Smooth muscle cell (in vitro differentiated cells): ENCODE results near the gene ZNF607. TPM values are rescaled to one million over a fixed set of nuclear protein-coding genes. Genes with fewer than 3 reads are reported as not detected.

Source experiments
- DNase-seq: peaks from one replicate; lab custom pipeline; 2025; ENCODE audit not compliant: unreplicated experiment; lab: John Stamatoyannopoulos, UW
- H2AFZ ChIP-seq: fragments of 200-600 bp; sonication (generic); 2 replicates; pipeline ENCODE4 v1.6.0; 2016; ENCODE audit warnings: antibody characterized with exemption, low read depth, mild to moderate bottlenecking
- H3F3A ChIP-seq: fragments of 200-600 bp; sonication (generic); 2 replicates; pipeline ENCODE4 v1.6.0; 2017; ENCODE audit warnings: antibody characterized with exemption, low read depth
- H3K27ac ChIP-seq: fragments of 200-600 bp; sonication (generic); 2 replicates; pipeline ENCODE4 v1.5.1; 2016; ENCODE audit warnings: low read depth, mild to moderate bottlenecking
- H3K27me3 ChIP-seq: fragments of 200-600 bp; sonication (generic); 2 replicates; pipeline ENCODE4 v1.6.1; 2016; ENCODE audit warnings: low read depth, mild to moderate bottlenecking
- H3K36me3 ChIP-seq: fragments of 200-600 bp; sonication (generic); 2 replicates; pipeline ENCODE4 v1.5.1; 2016; ENCODE audit warnings: low read depth
- H3K4me1 ChIP-seq: fragments of 200-600 bp; sonication (generic); 2 replicates; pipeline ENCODE4 v1.5.1; 2016; ENCODE audit warnings: low read depth
- H3K4me2 ChIP-seq: fragments of 200-600 bp; sonication (generic); 2 replicates; pipeline ENCODE4 v1.6.0; 2016; ENCODE audit warnings: mild to moderate bottlenecking
- H3K4me3 ChIP-seq: fragments of 200-600 bp; sonication (generic); 2 replicates; pipeline ENCODE4 v1.5.1; 2016; ENCODE audit warnings: mild to moderate bottlenecking
- H3K79me2 ChIP-seq: fragments of 200-600 bp; sonication (generic); 2 replicates; pipeline ENCODE4 v1.6.0; 2016; ENCODE audit warnings: low read depth, mild to moderate bottlenecking
- H3K9ac ChIP-seq: fragments of 200-600 bp; sonication (generic); 2 replicates; pipeline ENCODE4 v1.6.0; 2016; ENCODE audit warnings: low read depth
- H3K9me3 ChIP-seq: fragments of 200-600 bp; sonication (generic); replicated peaks from 2 replicates; pipeline ENCODE4 v1.5.1; 2016; ENCODE audit warnings: low read depth
- H4K20me1 ChIP-seq: fragments of 200-600 bp; sonication (generic); 2 replicates; pipeline ENCODE4 v1.6.0; 2016; ENCODE audit warnings: low read depth
- CTCF ChIP-seq: fragments of 200-600 bp; sonication (generic); IDR thresholded peaks from 2 replicates; pipeline ENCODE4 v1.5.1; 2017; ENCODE audit warnings: borderline replicate concordance, mild to moderate bottlenecking, antibody characterized with exemption; ENCODE audit not compliant: insufficient read depth, poor library complexity, severe bottlenecking
- WGBS: methylation state at CpG from one replicate; pipeline ENCODE4 v1.1.7; 2016; ENCODE audit warnings: low lambda C conversion rate; 5-methylcytosine and 5-hydroxymethylcytosine counted together
- polyA plus RNA-seq: library from polyadenylated mRNA; unstranded; fragments of >200 nt; fragmentation: Nextera tagmentation; extraction: Ambion mirVana; gene quantifications from 2 replicates; pipeline ENCODE4 v1.2.1, GENCODE V29; 2016
- total RNA-seq: library from RNA; depleted of rRNA; stranded (reverse); fragments of >200 nt; gene quantifications from 2 replicates; pipeline ENCODE4 v1.2.3, GENCODE V29; 2014

ZNF607 gene
- total and polyA plus RNA-seq, 2 experiments from 2014 or later, result 3.1 to 3.6 TPM

- H3K4me1 ChIP-seq, result no peaks in the 10 kb centered on the region
- no peaks in the 10 kb centered on the region for H3F3A ChIP-seq
- no peaks in the 10 kb centered on the region for H3K79me2 ChIP-seq
- TF ChIP-seq CTCF, result no peak
- H3K4me2 ChIP-seq, result no peak overlapping the region
- no peaks in the 10 kb centered on the region for H3K9me3 ChIP-seq
- no peak overlapping the region for H2AFZ ChIP-seq
- peaks cover 28% of the 10 kb centered on the region for H3K36me3 ChIP-seq
- no peaks in the 10 kb centered on the region for H4K20me1 ChIP-seq
- H3K27ac ChIP-seq, result no peak overlapping the region
- DNase-seq, result no peak
- no peak overlapping the region for H3K9ac ChIP-seq
- H3K27me3 ChIP-seq, result no peaks in the 10 kb centered on the region
- H3K4me3 ChIP-seq, result no peak overlapping the region
- WGBS, result 94% methylated on average over 7 of the region's 7 CpGs
These were observed 13.4 kb downstream of the ZNF607 start for GRCh38 chr19:37706052-37706605.

GRCh38 chr19:37699057-37699456 is 20.5 kb downstream of the ZNF607 start:
- H3K27ac ChIP-seq, result no peak overlapping the region
- 88% methylated on average over 5 of the region's 5 CpGs for WGBS
- H3K9ac ChIP-seq, result no peak overlapping the region
- H3K4me3 ChIP-seq, result no peak overlapping the region
- no peaks in the 10 kb centered on the region for H3K9me3 ChIP-seq
- no peak overlapping the region for H2AFZ ChIP-seq
- no peak for TF ChIP-seq CTCF
- H3F3A ChIP-seq, result no peaks in the 10 kb centered on the region
- no peak overlapping the region for H3K4me2 ChIP-seq
- H3K27me3 ChIP-seq, result no peaks in the 10 kb centered on the region
- H3K4me1 ChIP-seq, result no peaks in the 10 kb centered on the region
- peaks cover 27% of the 10 kb centered on the region for H3K36me3 ChIP-seq
- H3K79me2 ChIP-seq, result no peaks in the 10 kb centered on the region
- no peaks in the 10 kb centered on the region for H4K20me1 ChIP-seq
- DNase-seq, result no peak

- 84% methylated on average over 6 of the region's 6 CpGs for WGBS
- Histone ChIP-seq H4K20me1 (no peaks in the 10 kb centered on the region), H3K27ac (no peak overlapping the region), H3K27me3 (no peaks in the 10 kb centered on the region), H2AFZ (no peak overlapping the region), H3K4me3 (no peak overlapping the region), H3K79me2 (no peaks in the 10 kb centered on the region), H3K9ac (no peak overlapping the region), H3K9me3 (no peaks in the 10 kb centered on the region), H3F3A (no peaks in the 10 kb centered on the region), H3K36me3 (peaks cover 27% of the 10 kb centered on the region), H3K4me2 (no peak overlapping the region), H3K4me1 (no peaks in the 10 kb centered on the region)
- TF ChIP-seq CTCF, result no peak
- no peak for DNase-seq
These were observed 21.3 kb downstream of the ZNF607 start for GRCh38 chr19:37698216-37698615.

- Histone ChIP-seq H3K9ac (no peak overlapping the region), H3K27ac (no peak overlapping the region), H3K4me3 (no peak overlapping the region), H2AFZ (no peak overlapping the region), H3K79me2 (no peaks in the 10 kb centered on the region), H3K4me1 (no peaks in the 10 kb centered on the region), H3F3A (no peaks in the 10 kb centered on the region), H3K9me3 (no peaks in the 10 kb centered on the region), H3K27me3 (no peaks in the 10 kb centered on the region), H3K4me2 (no peak overlapping the region), H4K20me1 (no peaks in the 10 kb centered on the region), H3K36me3 (peaks cover 25% of the 10 kb centered on the region)
- no peak for TF ChIP-seq CTCF
- DNase-seq, result no peak
- WGBS, result 78% methylated on average over 3 of the region's 3 CpGs
These were observed 24.2 kb downstream of the ZNF607 start for GRCh38 chr19:37695144-37695899.
